Stomach smooth muscle (tissue), 2 donors: Measurements from ENCODE around the gene CDK14.

Experiments
- H3K27ac ChIP-seq: one replicate; pipeline ENCODE4 v1.7.0; 2013; ENCODE audit warnings: mild to moderate bottlenecking, low read length, inconsistent platforms
- H3K27me3 ChIP-seq, 2 donors: one replicate each; pipeline ENCODE4 v1.7.0; 2013; ENCODE audit warnings: low read length in 2 of 2; ENCODE audit not compliant: insufficient read depth in 2 of 2, control insufficient read depth in 1 of 2
- H3K36me3 ChIP-seq, 2 donors: one replicate each; pipeline ENCODE4 v1.7.0; 2013; ENCODE audit warnings: low read length in 2 of 2; ENCODE audit not compliant: control insufficient read depth in 2 of 2, insufficient read depth in 2 of 2
- H3K4me1 ChIP-seq: one replicate; pipeline ENCODE4 v1.7.0; 2013; ENCODE audit warnings: low read length; ENCODE audit not compliant: control insufficient read depth, insufficient read depth
- H3K4me3 ChIP-seq, 2 donors: one replicate each; pipeline ENCODE4 v1.7.0; 2013; ENCODE audit warnings: low read length in 2 of 2
- H3K9ac ChIP-seq, 2 donors: one replicate each; pipeline ENCODE4 v1.7.0; 2013; ENCODE audit warnings: low read length in 2 of 2, mild to moderate bottlenecking in 1 of 2
- H3K9me3 ChIP-seq, 2 donors: one replicate each; pipeline ENCODE4 v1.7.0; 2013; ENCODE audit warnings: low read length in 2 of 2; ENCODE audit not compliant: control insufficient read depth in 2 of 2
- donor health status: healthy.
- donor health status: Pancreatic carcinoma.

Gene CDK14

GRCh38 chr7:90889644-90890043 lies 293.5 kb downstream of the CDK14 start:
- no peaks in the 10 kb centered on the region for H3K9me3 ChIP-seq
- H3K4me1 ChIP-seq: no peaks in the 10 kb centered on the region
- H3K4me3 ChIP-seq: no peak overlapping the region
- no peak overlapping the region for H3K9ac ChIP-seq
- H3K27ac ChIP-seq: no peak overlapping the region
- no peaks in the 10 kb centered on the region for H3K27me3 ChIP-seq
- no peaks in the 10 kb centered on the region for H3K36me3 ChIP-seq

- Histone ChIP-seq H3K4me3 (no peak overlapping the region), H3K27ac (no peak overlapping the region), H3K4me1 (no peaks in the 10 kb centered on the region), H3K36me3 (no peaks in the 10 kb centered on the region), H3K9ac (no peak overlapping the region), H3K9me3 (no peaks in the 10 kb centered on the region), H3K27me3 (no peaks in the 10 kb centered on the region)
Measured at GRCh38 chr7:90891529-90891928, 295.4 kb downstream of the CDK14 start.

GRCh38 chr7:90892213-90892612 lies 296.1 kb downstream of the CDK14 start:
- no peak overlapping the region for H3K27ac ChIP-seq
- no peaks in the 10 kb centered on the region for H3K27me3 ChIP-seq
- no peaks in the 10 kb centered on the region for H3K9me3 ChIP-seq
- H3K4me3 ChIP-seq: no peak overlapping the region
- H3K36me3 ChIP-seq: no peaks in the 10 kb centered on the region
- H3K4me1 ChIP-seq: no peaks in the 10 kb centered on the region
- no peak overlapping the region for H3K9ac ChIP-seq

- H3K4me3 ChIP-seq: no peak overlapping the region
- no peaks in the 10 kb centered on the region for H3K9me3 ChIP-seq
- no peak overlapping the region for H3K9ac ChIP-seq
- H3K27me3 ChIP-seq: no peaks in the 10 kb centered on the region
- no peak overlapping the region for H3K27ac ChIP-seq
- H3K4me1 ChIP-seq: no peaks in the 10 kb centered on the region
- no peaks in the 10 kb centered on the region for H3K36me3 ChIP-seq
Measured at GRCh38 chr7:90894122-90894521, 298.0 kb downstream of the CDK14 start.

GRCh38 chr7:90896458-90896857 lies 300.3 kb downstream of the CDK14 start:
- H3K27me3 ChIP-seq: no peaks in the 10 kb centered on the region
- no peaks in the 10 kb centered on the region for H3K9me3 ChIP-seq
- H3K4me3 ChIP-seq: no peak overlapping the region
- H3K9ac ChIP-seq: no peak overlapping the region
- H3K36me3 ChIP-seq: no peaks in the 10 kb centered on the region
- no peak overlapping the region for H3K27ac ChIP-seq
- no peaks in the 10 kb centered on the region for H3K4me1 ChIP-seq

GRCh38 chr7:90897961-90898469 lies 301.9 kb downstream of the CDK14 start:
- H3K27me3 ChIP-seq: no peaks in the 10 kb centered on the region
- H3K36me3 ChIP-seq: no peaks in the 10 kb centered on the region
- no peaks in the 10 kb centered on the region for H3K4me1 ChIP-seq
- no peaks in the 10 kb centered on the region for H3K9me3 ChIP-seq
- H3K9ac ChIP-seq: no peak overlapping the region
- H3K27ac ChIP-seq: no peak overlapping the region
- H3K4me3 ChIP-seq: no peak overlapping the region

- Histone ChIP-seq H3K9me3 (no peaks in the 10 kb centered on the region), H3K9ac (no peak overlapping the region), H3K27ac (no peak overlapping the region), H3K36me3 (no peaks in the 10 kb centered on the region), H3K4me3 (no peak overlapping the region), H3K27me3 (no peaks in the 10 kb centered on the region), H3K4me1 (no peaks in the 10 kb centered on the region)
Measured at GRCh38 chr7:90900628-90901356, 304.7 kb downstream of the CDK14 start.

GRCh38 chr7:90903841-90904240 lies 307.7 kb downstream of the CDK14 start:
- Histone ChIP-seq H3K4me3 (no peak overlapping the region), H3K4me1 (no peaks in the 10 kb centered on the region), H3K27me3 (no peaks in the 10 kb centered on the region), H3K9ac (no peak overlapping the region), H3K9me3 (no peaks in the 10 kb centered on the region), H3K27ac (no peak overlapping the region), H3K36me3 (no peaks in the 10 kb centered on the region)

GRCh38 chr7:90910136-90910535 lies 314.0 kb downstream of the CDK14 start:
- H3K9ac ChIP-seq: no peak overlapping the region
- no peaks in the 10 kb centered on the region for H3K36me3 ChIP-seq
- H3K4me3 ChIP-seq: no peak overlapping the region
- no peaks in the 10 kb centered on the region for H3K27me3 ChIP-seq
- no peaks in the 10 kb centered on the region for H3K9me3 ChIP-seq
- H3K27ac ChIP-seq: no peak overlapping the region
- no peaks in the 10 kb centered on the region for H3K4me1 ChIP-seq

GRCh38 chr7:90916319-90916718 lies 320.2 kb downstream of the CDK14 start:
- H3K36me3 ChIP-seq: no peaks in the 10 kb centered on the region
- H3K4me1 ChIP-seq: no peaks in the 10 kb centered on the region
- no peak overlapping the region for H3K9ac ChIP-seq
- H3K27me3 ChIP-seq: no peaks in the 10 kb centered on the region
- no peak overlapping the region for H3K27ac ChIP-seq
- no peak overlapping the region for H3K4me3 ChIP-seq
- no peaks in the 10 kb centered on the region for H3K9me3 ChIP-seq

- Histone ChIP-seq H3K9ac (no peak overlapping the region), H3K9me3 (no peaks in the 10 kb centered on the region), H3K27me3 (no peaks in the 10 kb centered on the region), H3K4me1 (no peaks in the 10 kb centered on the region), H3K36me3 (no peaks in the 10 kb centered on the region), H3K4me3 (no peak overlapping the region), H3K27ac (no peak overlapping the region)
Measured at GRCh38 chr7:90917539-90917938, 321.4 kb downstream of the CDK14 start.
